Stimulated activated naive CD8-positive, alpha-beta T cell treated with anti-CD3 and anti-CD28 coated beads, Interleukin-15, amount 100 ng/mL, for 72 hours (primary cell): Measurements from ENCODE around the gene ANTXR1.

Experiments
- ATAC-seq: fragments of 150-1000 bp; cut with Tn5 transposase; 2 replicates; pipeline ENCODE4 v1.10.0; 2021; ENCODE audit warnings: mild to moderate bottlenecking, moderate library complexity
- DNase-seq, 2 donors: peaks; one replicate each; pipeline ENCODE4 v3.0.0; 2021 to 2022
- H3K27ac Mint-ChIP-seq, 2 donors: one replicate each; pipeline ENCODE4 v1.8.0; 2022; ENCODE audit warnings: mild to moderate bottlenecking in 2 of 2, mixed read lengths in 2 of 2, moderate library complexity in 2 of 2
- H3K27me3 Mint-ChIP-seq: one replicate; pipeline ENCODE4 v1.8.0; 2022; ENCODE audit warnings: mixed read lengths
- H3K4me1 Mint-ChIP-seq: one replicate; pipeline ENCODE4 v1.8.0; 2022; ENCODE audit warnings: mild to moderate bottlenecking, mixed read lengths
- H3K4me3 Mint-ChIP-seq, 2 donors: one replicate each; pipeline ENCODE4 v1.8.0; 2022; ENCODE audit warnings: mild to moderate bottlenecking in 2 of 2, mixed read lengths in 2 of 2, moderate library complexity in 1 of 2
- H3K9me3 Mint-ChIP-seq, 2 donors: one replicate each; pipeline ENCODE4 v1.8.0; 2022; ENCODE audit warnings: mixed read lengths in 2 of 2

Gene ANTXR1

DNA sequence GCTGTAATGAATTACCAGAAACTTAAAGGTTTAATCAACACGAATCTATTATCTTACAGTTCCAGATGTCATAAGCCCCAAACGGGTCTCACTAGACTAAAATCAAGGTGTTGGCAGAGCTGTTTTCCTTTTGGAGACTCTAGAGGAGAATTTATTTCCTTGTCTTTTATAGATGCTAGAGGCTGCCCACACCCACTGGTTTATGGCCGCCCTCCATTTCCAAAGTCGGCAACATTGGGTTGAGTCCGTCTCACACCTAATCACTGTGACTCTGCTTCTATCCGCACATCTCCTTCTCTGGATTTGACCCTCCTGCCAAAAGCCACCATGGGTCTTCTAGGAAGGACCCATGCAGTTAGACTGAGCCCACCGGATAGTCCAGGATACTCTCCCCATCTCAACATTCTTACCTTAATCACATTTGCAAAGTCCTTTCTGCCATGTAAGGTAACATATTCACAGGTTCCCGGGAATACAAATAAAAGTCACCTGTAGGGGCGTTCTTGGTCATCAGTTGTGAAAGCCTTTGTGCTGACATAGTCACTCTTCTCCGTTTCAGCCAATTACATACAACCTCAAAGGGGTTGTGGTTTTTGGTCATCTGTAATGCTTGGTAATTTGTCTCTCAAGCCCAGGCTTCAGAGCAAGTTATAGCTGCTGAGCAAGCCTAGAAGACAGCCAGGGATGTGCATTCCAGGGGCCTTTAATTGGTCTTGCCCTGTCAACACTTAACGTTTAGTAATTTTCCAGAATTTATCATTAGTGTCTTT lies 179.4 kb downstream of the ANTXR1 start:
- no peak for ATAC-seq
- no peak overlapping the region for H3K27ac Mint-ChIP-seq
- H3K27me3 Mint-ChIP-seq = peaks cover 25% of the 10 kb centered on the region
- DNase-seq = no peak
- no peaks in the 10 kb centered on the region for H3K4me1 Mint-ChIP-seq
- no peak overlapping the region for H3K4me3 Mint-ChIP-seq
- H3K9me3 Mint-ChIP-seq = no peaks in the 10 kb centered on the region

GRCh38 chr2:69195706-69196105 lies 182.7 kb downstream of the ANTXR1 start:
- Mint-ChIP-seq H3K9me3 (no peaks in the 10 kb centered on the region), H3K27me3 (peaks cover 13% of the 10 kb centered on the region), H3K4me1 (no peaks in the 10 kb centered on the region), H3K4me3 (no peak overlapping the region), H3K27ac (no peak overlapping the region)
- ATAC-seq (no peak), DNase-seq (no peak)

- Mint-ChIP-seq H3K4me1 (no peaks in the 10 kb centered on the region), H3K27me3 (peaks cover 6% of the 10 kb centered on the region), H3K9me3 (no peaks in the 10 kb centered on the region), H3K27ac (no peak overlapping the region), H3K4me3 (no peak overlapping the region)
- DNase-seq = no peak
- ATAC-seq = no peak
Observed at GRCh38 chr2:69196327-69197117, 183.5 kb downstream of the ANTXR1 start.

- H3K4me1 Mint-ChIP-seq = no peaks in the 10 kb centered on the region
- H3K27ac Mint-ChIP-seq = no peak overlapping the region
- DNase-seq = no peak
- peaks cover 10% of the 10 kb centered on the region for H3K27me3 Mint-ChIP-seq
- ATAC-seq = no peak
- H3K4me3 Mint-ChIP-seq = no peak overlapping the region
- no peaks in the 10 kb centered on the region for H3K9me3 Mint-ChIP-seq
Observed at GRCh38 chr2:69200107-69200520, 187.1 kb downstream of the ANTXR1 start.

GRCh38 chr2:69201259-69201658 lies 188.3 kb downstream of the ANTXR1 start:
- Mint-ChIP-seq H3K4me1 (no peaks in the 10 kb centered on the region), H3K27ac (no peak overlapping the region), H3K9me3 (no peaks in the 10 kb centered on the region), H3K27me3 (peaks cover 10% of the 10 kb centered on the region), H3K4me3 (no peak overlapping the region)
- DNase-seq (no peak), ATAC-seq (no peak)

DNA sequence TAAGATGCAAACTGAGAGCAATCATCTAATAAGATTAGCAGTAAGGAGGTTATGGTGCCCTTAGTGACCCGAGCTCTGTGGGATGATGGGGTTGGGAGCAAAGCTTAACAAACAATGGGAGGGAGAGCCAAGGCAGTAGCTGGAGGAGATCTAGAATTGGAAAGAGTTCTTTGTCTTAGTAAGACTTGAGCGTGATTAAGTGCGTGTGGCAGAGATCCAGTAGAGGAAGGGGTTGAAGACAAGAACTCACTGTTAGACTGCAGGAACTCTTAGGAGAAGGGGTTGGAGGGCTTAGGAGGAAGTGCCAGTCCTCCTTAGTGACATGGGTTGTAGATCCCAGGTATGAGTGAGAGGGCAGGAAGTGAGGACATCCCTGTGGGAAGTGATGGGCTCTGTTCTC lies 189.3 kb downstream of the ANTXR1 start:
- Mint-ChIP-seq H3K27ac (no peak overlapping the region), H3K4me3 (no peak overlapping the region), H3K27me3 (peaks cover 10% of the 10 kb centered on the region), H3K4me1 (no peaks in the 10 kb centered on the region), H3K9me3 (no peaks in the 10 kb centered on the region)
- ATAC-seq (no peak), DNase-seq (no peak)

- no peak for DNase-seq
- ATAC-seq = no peak
- Mint-ChIP-seq H3K4me1 (no peaks in the 10 kb centered on the region), H3K4me3 (no peak overlapping the region), H3K27ac (no peak overlapping the region), H3K27me3 (peaks cover 10% of the 10 kb centered on the region), H3K9me3 (no peaks in the 10 kb centered on the region)
Observed at GRCh38 chr2:69203166-69203985, 190.4 kb downstream of the ANTXR1 start.

DNA sequence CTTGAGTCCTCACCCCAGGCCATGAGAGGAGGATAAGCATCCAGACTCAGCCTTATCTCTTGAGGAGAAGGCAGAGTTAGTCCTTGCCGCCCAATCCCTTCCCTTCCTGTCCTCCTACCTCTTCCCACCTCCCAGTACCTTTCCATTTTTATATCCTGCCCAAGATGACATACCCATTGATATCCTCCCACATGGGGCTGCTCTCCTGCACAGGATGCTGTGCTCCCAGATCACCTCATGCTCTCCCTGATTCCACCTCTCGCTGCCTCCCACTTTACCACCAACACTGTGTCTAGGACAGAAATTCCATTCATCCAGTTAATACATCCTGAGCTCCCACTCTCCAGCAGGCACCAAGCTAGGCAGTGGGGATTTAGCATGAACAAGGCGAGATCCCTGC lies 191.7 kb downstream of the ANTXR1 start:
- Mint-ChIP-seq H3K27ac (no peak overlapping the region), H3K4me1 (no peaks in the 10 kb centered on the region), H3K4me3 (no peak overlapping the region), H3K9me3 (no peaks in the 10 kb centered on the region), H3K27me3 (peaks cover 10% of the 10 kb centered on the region)
- DNase-seq = no peak
- no peak for ATAC-seq

- Mint-ChIP-seq H3K9me3 (no peaks in the 10 kb centered on the region), H3K27ac (no peak overlapping the region), H3K4me1 (no peaks in the 10 kb centered on the region), H3K27me3 (peaks cover 10% of the 10 kb centered on the region), H3K4me3 (no peak overlapping the region)
- ATAC-seq (no peak), DNase-seq (no peak)
Observed at GRCh38 chr2:69205076-69205475, 192.1 kb downstream of the ANTXR1 start.

DNA sequence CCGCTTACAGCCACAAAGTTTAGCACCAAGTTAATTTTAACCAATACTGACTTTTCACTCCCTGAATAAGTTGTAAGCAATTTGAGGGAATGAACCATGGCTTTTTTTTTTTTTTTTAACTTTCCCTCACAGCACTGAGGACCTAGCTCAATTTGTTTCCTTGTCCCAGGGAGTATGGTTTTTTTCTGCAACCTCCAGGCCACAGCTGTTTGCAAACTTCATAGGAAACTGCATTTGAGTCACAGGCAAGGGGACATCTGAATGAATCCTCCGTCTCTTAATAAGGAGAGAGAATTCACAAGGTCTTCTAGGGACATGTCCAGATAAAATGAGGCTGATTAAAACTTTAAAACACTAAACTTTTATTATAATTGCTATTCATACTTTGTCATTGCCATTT lies 192.5 kb downstream of the ANTXR1 start:
- Mint-ChIP-seq H3K9me3 (no peaks in the 10 kb centered on the region), H3K4me1 (no peaks in the 10 kb centered on the region), H3K4me3 (no peak overlapping the region), H3K27me3 (peaks cover 10% of the 10 kb centered on the region), H3K27ac (no peak overlapping the region)
- ATAC-seq (no peak), DNase-seq (no peak)

GRCh38 chr2:69208023-69208595 lies 195.1 kb downstream of the ANTXR1 start:
- Mint-ChIP-seq H3K4me3 (no peak overlapping the region), H3K4me1 (no peaks in the 10 kb centered on the region), H3K27ac (no peak overlapping the region), H3K27me3 (peaks cover 10% of the 10 kb centered on the region), H3K9me3 (no peaks in the 10 kb centered on the region)
- ATAC-seq = no peak
- no peak for DNase-seq

DNA sequence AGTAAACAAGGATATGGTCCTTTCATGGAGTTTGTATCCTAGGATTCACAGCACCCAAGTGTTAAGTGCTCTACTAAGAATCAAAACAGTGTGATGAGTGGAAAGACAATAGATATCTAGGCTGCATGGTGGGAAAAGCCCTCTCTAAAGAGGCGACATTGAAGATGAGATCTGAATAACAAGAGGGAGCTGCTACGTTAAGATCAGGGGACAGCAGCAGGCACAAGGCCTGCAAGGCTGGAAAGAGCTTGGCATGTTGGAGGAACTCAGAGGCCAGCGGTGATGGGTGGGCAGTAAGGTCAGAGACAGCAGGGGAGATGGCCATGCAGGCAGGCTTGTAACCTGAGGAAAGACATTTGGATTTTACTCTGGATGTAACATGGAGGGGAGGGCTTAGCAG lies 196.5 kb downstream of the ANTXR1 start:
- Mint-ChIP-seq H3K27ac (no peak overlapping the region), H3K4me3 (no peak overlapping the region), H3K27me3 (peaks cover 6% of the 10 kb centered on the region), H3K9me3 (no peaks in the 10 kb centered on the region), H3K4me1 (no peaks in the 10 kb centered on the region)
- no peak for ATAC-seq
- no peak for DNase-seq

- Mint-ChIP-seq H3K4me1 (no peaks in the 10 kb centered on the region), H3K9me3 (no peaks in the 10 kb centered on the region), H3K27me3 (no peaks in the 10 kb centered on the region), H3K4me3 (no peak overlapping the region), H3K27ac (no peak overlapping the region)
- DNase-seq (no peak), ATAC-seq (no peak)
Observed at GRCh38 chr2:69210385-69210784, 197.4 kb downstream of the ANTXR1 start.

DNA sequence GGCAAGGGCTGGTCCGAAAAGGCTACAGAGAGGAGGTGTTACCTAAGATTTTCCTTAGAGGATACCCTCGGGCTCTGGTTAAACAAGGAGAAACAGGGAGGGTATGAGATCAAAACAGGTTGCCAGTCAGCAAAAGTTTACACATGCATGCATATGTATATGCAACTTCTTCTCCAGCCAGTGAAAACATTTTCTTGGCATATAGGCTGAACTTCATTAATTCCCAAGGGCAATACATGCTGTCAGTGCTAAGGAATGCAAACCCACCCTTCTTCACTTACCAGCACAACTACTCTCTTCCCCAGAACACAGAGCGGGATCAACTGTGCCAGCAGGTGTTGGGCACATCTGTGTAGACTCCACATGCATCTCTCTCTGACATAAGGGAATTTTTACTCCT lies 198.1 kb downstream of the ANTXR1 start:
- no peak for DNase-seq
- Mint-ChIP-seq H3K4me1 (no peaks in the 10 kb centered on the region), H3K4me3 (no peak overlapping the region), H3K27me3 (no peaks in the 10 kb centered on the region), H3K9me3 (no peaks in the 10 kb centered on the region), H3K27ac (no peak overlapping the region)
- no peak for ATAC-seq

DNA sequence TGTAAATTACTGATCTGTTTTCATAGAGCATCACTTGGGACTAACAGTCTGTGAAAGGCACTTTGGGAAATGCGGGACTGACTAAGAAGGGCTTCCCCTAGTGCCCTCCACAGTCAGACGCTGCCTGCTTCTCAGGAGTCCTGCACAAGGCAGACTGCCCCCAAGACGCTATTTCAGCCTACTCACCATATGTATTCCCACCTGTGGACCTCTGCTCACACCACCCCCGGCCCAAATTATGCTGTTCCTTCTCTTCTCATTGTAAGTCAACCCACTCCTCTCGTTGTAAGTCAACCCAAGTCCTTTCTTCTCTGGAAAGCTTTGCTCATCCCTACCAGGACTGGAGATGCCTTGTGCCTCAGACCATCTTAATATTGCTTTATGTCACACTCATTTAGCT lies 198.7 kb downstream of the ANTXR1 start:
- no peaks in the 10 kb centered on the region for H3K9me3 Mint-ChIP-seq
- no peaks in the 10 kb centered on the region for H3K27me3 Mint-ChIP-seq
- ATAC-seq = no peak
- H3K4me1 Mint-ChIP-seq = no peaks in the 10 kb centered on the region
- H3K4me3 Mint-ChIP-seq = no peak overlapping the region
- no peak overlapping the region for H3K27ac Mint-ChIP-seq
- no peak for DNase-seq
